HCT116 (cell line): Measurements from ENCODE around the gene PWP2. TPM values are rescaled to one million over a fixed set of nuclear protein-coding genes. Genes with fewer than 3 reads are reported as not detected.
"Not testable (repeated sequence)": the region's sequence is repeated elsewhere in the genome, so short reads cannot be mapped to it uniquely, and the experiment has no call there.

Experiments
- ATAC-seq: fragments of 200-7000 bp; cut with Tn5 transposase; 2 replicates; pipeline ENCODE4 v1.9.1; 2020; ENCODE audit warnings: mild to moderate bottlenecking, moderate library complexity
- BruUV-seq: library from RNA; stranded (reverse); fragments of 400-500 nt; replicated peaks from 2 replicates; lab custom pipeline; 2021; lab: Mats Ljungman, UMichigan
- CTCF ChIA-PET: fragments of 300-600 bp; sonication (Branson Sonifier 250); formaldehyde crosslinking; loops from one replicate; lab custom pipeline; 2021; ENCODE audit warnings: antibody characterized with exemption; lab: Charles Lee
- POLR2A ChIA-PET: fragments of 300-600, 350-600 bp; sonication (Branson Sonifier 250); formaldehyde crosslinking; loops from one replicate; lab custom pipeline; 2021; ENCODE audit warnings: antibody characterized with exemption; lab: Charles Lee
- RAD21 ChIA-PET, 2 experiments: fragments of 300-600 bp; sonication (Branson Sonifier 250); formaldehyde crosslinking; loops; one replicate each; lab custom pipeline; 2023; ENCODE audit warnings: low total read pairs in 2 of 2; ENCODE audit not compliant: uncharacterized antibody in 2 of 2, unreplicated experiment in 2 of 2, low non-redundant PET in 1 of 2; lab: Charles Lee
- DNase-seq: peaks from one replicate; pipeline ENCODE4 v3.0.0-alpha.2; 2010; ENCODE audit warnings: low read depth, low spot score
- H2AFZ ChIP-seq: fragments of 200-600 bp; shearing (Covaris generic), sonication (generic); 2 replicates; pipeline ENCODE4 v1.6.1; 2017; ENCODE audit warnings: low read depth, mixed run types, mixed read lengths, antibody characterized with exemption, low read length; ENCODE audit not compliant: poor library complexity, severe bottlenecking
- H3K27ac ChIP-seq: 2 replicates; pipeline ENCODE4 v1.5.1; 2012; ENCODE audit warnings: low read depth, low read length
- H3K27me3 ChIP-seq: fragments of 200-600 bp; sonication (generic); 2 replicates; pipeline ENCODE4 v1.6.1; 2016; ENCODE audit warnings: mixed run types, low read length, mixed read lengths; ENCODE audit not compliant: insufficient read depth
- H3K36me3 ChIP-seq, 2 experiments: fragments of 200-500 bp in 1 of 2; fragments of 200-600 bp in 1 of 2; sonication (Bioruptor generic) in 1 of 2; sonication (generic) in 1 of 2; 2 replicates each; pipeline versions ENCODE4 v1.5.1 to v1.6.1; 2014 to 2016; ENCODE audit warnings: low read length in 2 of 2, inconsistent platforms in 1 of 2, mixed read lengths in 1 of 2, mixed run types in 1 of 2; ENCODE audit not compliant: insufficient read depth in 2 of 2, control insufficient read depth in 1 of 2
- H3K4me1 ChIP-seq, 2 experiments: fragments of 200-600 bp in 1 of 2; sonication (generic) in 1 of 2; 2 replicates each; pipeline versions ENCODE4 v1.5.1 to v1.6.1; 2012 to 2017; ENCODE audit warnings: low read length in 2 of 2, inconsistent platforms in 1 of 2, mild to moderate bottlenecking in 1 of 2, mixed read lengths in 1 of 2, mixed run types in 1 of 2, moderate library complexity in 1 of 2; ENCODE audit not compliant: insufficient read depth in 2 of 2, control insufficient read depth in 1 of 2
- H3K4me2 ChIP-seq: fragments of 200-600 bp; sonication (generic); 2 replicates; pipeline ENCODE4 v1.6.1; 2017; ENCODE audit warnings: mixed run types, low read length, mixed read lengths
- H3K4me3 ChIP-seq, 2 experiments: fragments of 200-600 bp in 1 of 2; sonication (generic) in 1 of 2; replicated peaks in 1 of 2; 2 replicates each; pipeline ENCODE4 v1.5.1; 2011 to 2016; ENCODE audit warnings: low read length in 2 of 2, control low read depth in 1 of 2, low read depth in 1 of 2, mild to moderate bottlenecking in 1 of 2, mixed read lengths in 1 of 2, mixed run types in 1 of 2
- H3K79me2 ChIP-seq: fragments of 200-600 bp; sonication (generic); 2 replicates; pipeline ENCODE4 v1.6.1; 2017; ENCODE audit warnings: mild to moderate bottlenecking, mixed run types, low read length, moderate library complexity, mixed read lengths; ENCODE audit not compliant: insufficient read depth
- H3K9ac ChIP-seq: fragments of 200-600 bp; sonication (generic); 2 replicates; pipeline ENCODE4 v1.6.1; 2016; ENCODE audit warnings: low read length, mixed read lengths
- H3K9me2 ChIP-seq: fragments of 200-600 bp; sonication (generic), shearing (Covaris generic); 2 replicates; pipeline ENCODE4 v1.6.1; 2017; ENCODE audit warnings: mixed run types, mild to moderate bottlenecking, moderate library complexity; ENCODE audit not compliant: insufficient read depth
- H3K9me3 ChIP-seq, 2 experiments: fragments of 200-500 bp in 1 of 2; fragments of 200-600 bp in 1 of 2; sonication (Bioruptor generic) in 1 of 2; sonication (generic) in 1 of 2; 2 replicates each; pipeline ENCODE4 v1.6.1; 2014 to 2017; ENCODE audit warnings: low read length in 2 of 2, mixed read lengths in 2 of 2, inconsistent platforms in 1 of 2, low read depth in 1 of 2, mild to moderate bottlenecking in 1 of 2, mixed run types in 1 of 2, moderate library complexity in 1 of 2; ENCODE audit not compliant: control insufficient read depth in 1 of 2, insufficient read depth in 1 of 2
- H4K20me1 ChIP-seq: fragments of 200-600 bp; sonication (generic), shearing (Covaris generic); 2 replicates; pipeline ENCODE4 v1.6.1; 2017; ENCODE audit warnings: mixed run types, mild to moderate bottlenecking, moderate library complexity; ENCODE audit not compliant: insufficient read depth
- intact Hi-C: fragments of 100-400 bp; cut with micrococcal nuclease; formaldehyde crosslinking; loops from 2 replicates; pipeline ENCODE4 v1.10.0; 2022
- total RNA-seq: library from RNA; stranded (reverse); gene quantifications from one replicate; pipeline ENCODE4 v1.2.1, GENCODE V29; 2021; ENCODE audit not compliant: unreplicated experiment

Gene PWP2
- total RNA-seq, 1 experiment from 2014 or later = 43.1 TPM

DNA sequence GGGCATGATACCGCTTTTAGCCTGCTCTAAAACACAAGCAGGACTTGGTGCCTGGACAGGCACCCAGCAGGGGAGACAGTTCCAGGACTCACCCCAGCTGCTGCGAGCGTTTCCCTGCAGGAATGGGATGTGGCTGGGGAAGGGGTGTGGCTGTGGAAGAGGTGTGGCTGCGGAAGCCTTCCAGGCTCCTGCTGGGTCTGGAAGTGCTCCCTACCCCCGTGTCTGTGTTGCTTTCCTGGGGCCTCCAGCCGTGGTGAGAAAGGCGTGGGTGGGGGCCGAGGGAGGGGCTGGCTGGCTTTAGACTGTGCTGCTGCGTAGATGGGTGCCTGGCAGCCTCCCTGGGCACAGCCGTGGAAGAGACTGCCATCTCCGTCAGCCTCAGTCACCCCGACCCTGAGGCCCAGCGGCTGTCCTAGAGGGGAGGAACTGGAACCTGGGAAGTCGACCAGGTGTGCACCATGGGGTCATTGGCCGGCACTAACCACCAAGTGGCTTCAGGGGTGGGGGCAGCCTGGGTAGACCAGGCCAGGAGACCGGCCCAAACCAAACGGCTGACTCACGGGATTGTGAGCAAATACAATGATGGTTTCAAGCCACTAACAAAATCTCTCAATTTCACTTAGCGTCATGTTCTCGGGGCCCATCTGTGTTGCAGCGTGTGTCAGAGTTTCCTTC lies 46.2 kb downstream of the PWP2 start:
- RAD21 ChIA-PET = not testable (repeated sequence)
- peak; percentile 95 for ATAC-seq

DNA sequence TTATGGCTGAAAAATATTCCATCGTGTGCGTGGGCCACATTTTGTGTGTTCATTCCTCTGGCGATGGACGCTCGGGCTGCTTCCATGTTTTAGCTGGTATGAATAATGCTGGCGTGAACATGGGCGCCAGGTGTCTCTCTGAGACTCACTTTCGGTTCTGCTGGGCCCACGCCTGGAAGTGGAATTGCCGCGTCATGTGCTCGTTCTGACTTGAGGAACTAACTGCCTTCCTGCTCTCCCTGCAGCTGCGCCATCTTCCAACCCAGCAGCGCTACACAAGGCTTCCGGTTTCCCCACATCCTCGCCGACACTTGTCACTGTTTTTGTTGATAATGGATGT lies 46.7 kb downstream of the PWP2 start:
- H3K4me3 ChIP-seq, intact Hi-C loops, H3K27ac ChIP-seq, DNase-seq, ATAC-seq, H3K9me2 ChIP-seq, BruUV-seq, H3K27me3 ChIP-seq, CTCF ChIA-PET, RAD21 ChIA-PET, H3K9ac ChIP-seq, H4K20me1 ChIP-seq, H3K4me1 ChIP-seq, POLR2A ChIA-PET, H3K9me3 ChIP-seq, H3K36me3 ChIP-seq, H2AFZ ChIP-seq, H3K79me2 ChIP-seq, H3K4me2 ChIP-seq: not testable (repeated sequence)

More for the DNA sequence above, 46.2 kb downstream of the PWP2 start:
- H3K27me3 ChIP-seq, H3K9ac ChIP-seq, H3K4me3 ChIP-seq, H3K4me2 ChIP-seq, H4K20me1 ChIP-seq, CTCF ChIA-PET, H2AFZ ChIP-seq, POLR2A ChIA-PET, H3K79me2 ChIP-seq, H3K9me2 ChIP-seq, intact Hi-C loops, H3K36me3 ChIP-seq, H3K27ac ChIP-seq, H3K4me1 ChIP-seq, DNase-seq, H3K9me3 ChIP-seq, BruUV-seq: not testable (repeated sequence)

DNA sequence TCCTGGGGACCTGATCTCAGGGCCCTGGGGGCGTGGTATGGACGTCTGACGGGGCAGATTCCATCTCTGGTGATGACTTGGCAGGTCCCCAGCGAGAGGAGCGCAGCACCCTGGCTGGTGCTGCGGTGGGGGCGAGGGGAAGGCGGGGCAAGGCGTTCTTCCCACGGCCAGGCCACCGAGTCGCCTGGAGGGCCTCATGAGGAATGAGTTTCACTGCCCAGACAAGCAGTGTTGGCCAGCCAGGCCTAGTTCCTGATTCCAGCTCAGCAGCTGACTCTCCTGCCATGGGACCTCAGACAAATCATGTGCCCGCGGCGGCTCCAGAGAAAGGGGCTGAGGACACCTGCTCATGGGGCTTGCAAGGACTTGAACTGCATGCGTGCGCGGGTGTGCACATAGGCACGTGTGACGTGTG lies 47.6 kb downstream of the PWP2 start:
- H3K4me2 ChIP-seq, H3K27me3 ChIP-seq, H2AFZ ChIP-seq, CTCF ChIA-PET, H3K4me3 ChIP-seq, H3K9ac ChIP-seq, H3K4me1 ChIP-seq, H3K9me3 ChIP-seq, RAD21 ChIA-PET, H3K79me2 ChIP-seq, intact Hi-C loops, POLR2A ChIA-PET, H3K36me3 ChIP-seq, DNase-seq, H4K20me1 ChIP-seq, BruUV-seq, ATAC-seq, H3K9me2 ChIP-seq, H3K27ac ChIP-seq: not testable (repeated sequence)

DNA sequence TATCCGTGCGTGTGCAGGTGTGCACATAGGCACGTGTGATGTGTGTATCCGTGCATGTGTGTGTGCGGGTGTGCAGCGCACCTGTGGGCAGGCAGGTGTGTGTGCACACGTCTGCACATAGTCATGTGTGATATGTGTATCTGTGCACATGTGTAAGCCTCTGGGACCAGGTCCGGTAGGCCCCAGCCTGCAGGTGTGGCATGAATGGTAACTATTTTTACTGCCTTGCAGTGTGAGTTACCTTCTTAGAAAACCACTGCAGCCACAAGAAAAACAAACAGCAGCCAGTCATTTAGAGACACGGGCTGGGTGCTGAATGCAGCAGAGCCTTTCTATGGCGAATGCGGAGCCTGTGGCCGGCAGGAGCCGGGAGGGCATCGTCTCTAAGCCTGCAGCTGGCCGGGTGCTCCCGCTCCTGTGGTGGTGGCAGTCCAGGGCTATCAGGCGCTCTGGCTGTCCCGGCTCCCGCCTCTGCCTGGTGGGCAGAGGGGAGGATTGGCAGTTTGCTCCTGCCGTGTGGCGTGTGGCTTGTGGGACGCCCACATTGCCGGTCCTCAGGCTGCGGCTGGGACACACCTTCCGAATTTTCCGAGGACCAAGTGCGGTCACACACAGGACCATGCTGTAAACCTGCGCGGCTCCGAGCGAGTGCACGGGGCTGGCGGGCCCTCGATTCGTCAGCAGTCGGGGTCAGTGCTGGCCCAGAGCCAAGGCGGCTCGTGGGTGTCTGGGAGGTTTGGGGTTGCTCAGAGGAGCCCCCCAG lies 48.2 kb downstream of the PWP2 start:
- POLR2A ChIA-PET, CTCF ChIA-PET, H3K9ac ChIP-seq, H3K36me3 ChIP-seq, DNase-seq, H3K4me1 ChIP-seq, H3K79me2 ChIP-seq, H3K27me3 ChIP-seq, BruUV-seq, H3K9me2 ChIP-seq, RAD21 ChIA-PET, H3K4me3 ChIP-seq, H4K20me1 ChIP-seq, H3K4me2 ChIP-seq, intact Hi-C loops, H3K27ac ChIP-seq, ATAC-seq, H3K9me3 ChIP-seq, H2AFZ ChIP-seq: not testable (repeated sequence)
